ENCODE measurements around the gene NAA40. TPM values are rescaled to one million over a fixed set of nuclear protein-coding genes. Genes with fewer than 3 reads are reported as not detected.
A peak's percentile ranks its signal among the peaks of the same experiment; 100 is the strongest.
"Not testable (repeated sequence)": the region's sequence is repeated elsewhere in the genome, so short reads cannot be mapped to it uniquely, and the experiment has no call there.

Gene NAA40
- total and polyA plus RNA-seq, 8 donors: 6.8 to 25.7 (median 13.9) TPM

GRCh38 chr11:63966444-63966843, 27.6 kb downstream of the NAA40 start:
- no peak overlapping the region for H3K4me3 ChIP-seq
- ATAC-seq (no peak), FAIRE-seq (no peak), DNase-seq (no peak)
- H3K9me3 ChIP-seq: no peaks in the 10 kb centered on the region
- H3K36me3 ChIP-seq: no peaks in the 10 kb centered on the region
- H3K27ac ChIP-seq: no peak overlapping the region
- TF ChIP-seq, protein P1, sequence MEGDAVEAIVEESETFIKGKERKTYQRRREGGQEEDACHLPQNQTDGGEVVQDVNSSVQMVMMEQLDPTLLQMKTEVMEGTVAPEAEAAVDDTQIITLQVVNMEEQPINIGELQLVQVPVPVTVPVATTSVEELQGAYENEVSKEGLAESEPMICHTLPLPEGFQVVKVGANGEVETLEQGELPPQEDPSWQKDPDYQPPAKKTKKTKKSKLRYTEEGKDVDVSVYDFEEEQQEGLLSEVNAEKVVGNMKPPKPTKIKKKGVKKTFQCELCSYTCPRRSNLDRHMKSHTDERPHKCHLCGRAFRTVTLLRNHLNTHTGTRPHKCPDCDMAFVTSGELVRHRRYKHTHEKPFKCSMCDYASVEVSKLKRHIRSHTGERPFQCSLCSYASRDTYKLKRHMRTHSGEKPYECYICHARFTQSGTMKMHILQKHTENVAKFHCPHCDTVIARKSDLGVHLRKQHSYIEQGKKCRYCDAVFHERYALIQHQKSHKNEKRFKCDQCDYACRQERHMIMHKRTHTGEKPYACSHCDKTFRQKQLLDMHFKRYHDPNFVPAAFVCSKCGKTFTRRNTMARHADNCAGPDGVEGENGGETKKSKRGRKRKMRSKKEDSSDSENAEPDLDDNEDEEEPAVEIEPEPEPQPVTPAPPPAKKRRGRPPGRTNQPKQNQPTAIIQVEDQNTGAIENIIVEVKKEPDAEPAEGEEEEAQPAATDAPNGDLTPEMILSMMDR (IDR thresholded peaks at IDR 0.05): no peak
- intact Hi-C loops (cut with DNase I): no loop called here
- H3K27me3 ChIP-seq: no peaks in the 10 kb centered on the region
- no peaks in the 10 kb centered on the region for H3K4me1 ChIP-seq
- 94 to 98% methylated on average over 1 of the region's 1 CpG for WGBS, 2 donors

DNA sequence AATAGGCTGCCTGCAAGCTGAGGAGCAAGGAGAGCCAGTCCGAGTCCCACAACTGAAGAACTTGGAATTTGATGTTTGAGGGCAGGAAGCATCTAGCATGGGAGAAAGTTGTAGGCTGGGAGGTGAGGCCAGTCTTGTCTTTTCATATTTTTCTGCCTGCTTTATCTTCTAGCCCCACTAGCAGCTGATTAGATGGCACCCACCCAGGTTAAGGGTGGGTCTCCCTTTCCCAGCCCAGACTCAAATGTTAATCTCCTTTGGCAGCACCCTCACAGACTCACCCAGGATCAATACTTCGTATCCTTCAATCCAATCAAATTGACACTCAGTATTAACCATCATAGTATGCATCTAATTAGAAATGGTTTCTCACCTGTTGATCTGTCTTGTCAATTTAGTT, 30.7 kb downstream of the NAA40 start:
- intact Hi-C loops (cut with DNase I): no loop called here
- H3K4me3 ChIP-seq: no peak overlapping the region
- no peak for ATAC-seq
- no peak for DNase-seq
- no peaks in the 10 kb centered on the region for H3K9me3 ChIP-seq
- TF ChIP-seq, protein P1 (IDR thresholded peaks at IDR 0.05): no peak
- H3K4me1 ChIP-seq: no peaks in the 10 kb centered on the region
- 59 to 62% methylated on average over 2 of the region's 2 CpGs for WGBS, 2 donors
- no peak overlapping the region for H3K27ac ChIP-seq
- H3K27me3 ChIP-seq: no peaks in the 10 kb centered on the region
- H3K36me3 ChIP-seq: no peaks in the 10 kb centered on the region
- FAIRE-seq: no peak

GRCh38 chr11:63970902-63971301, 32.1 kb downstream of the NAA40 start:
- H3K4me3 ChIP-seq: no peak overlapping the region
- DNase-seq (no peak), FAIRE-seq (no peak), ATAC-seq (no peak)
- H3K36me3 ChIP-seq: no peaks in the 10 kb centered on the region
- H3K4me1 ChIP-seq: peaks cover 0 to 8% (median 6%) of the 10 kb centered on the region in 3 donors
- WGBS, 2 donors: 62 to 69% methylated on average over 5 of the region's 5 CpGs
- no peaks in the 10 kb centered on the region for H3K9me3 ChIP-seq
- H3K27ac ChIP-seq: no peak overlapping the region
- no peaks in the 10 kb centered on the region for H3K27me3 ChIP-seq
- TF ChIP-seq, protein P1 (IDR thresholded peaks at IDR 0.05): no peak
- intact Hi-C loops (cut with DNase I): no loop called here

DNA sequence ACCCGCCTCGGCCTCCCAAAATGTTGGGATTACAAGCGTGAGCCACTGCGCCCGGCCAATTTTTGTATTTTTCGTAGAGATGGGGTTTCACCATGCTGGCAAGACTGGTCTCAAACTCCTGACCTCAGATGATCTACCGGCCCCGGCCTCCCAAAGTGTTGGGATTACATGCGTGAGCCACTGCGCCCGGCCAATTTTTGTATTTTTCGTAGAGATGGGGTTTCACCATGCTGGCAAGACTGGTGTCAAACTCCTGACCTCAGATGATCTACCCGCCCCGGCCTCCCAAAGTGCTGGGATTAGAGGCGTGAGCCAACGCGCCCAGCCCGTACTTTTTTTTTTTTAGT, 35.1 kb downstream of the NAA40 start:
- H3K27me3 ChIP-seq; H3K4me3 ChIP-seq; intact Hi-C loops (cut with DNase I); H3K36me3 ChIP-seq; H3K9me3 ChIP-seq; ATAC-seq; FAIRE-seq; H3K27ac ChIP-seq: not testable (repeated sequence)
- peak in 1 of 6 donors; percentile 45 for DNase-seq
- peaks cover 0 to 13% (median 11%) of the 10 kb centered on the region in 3 donors for H3K4me1 ChIP-seq
- 59 to 60% methylated on average over 18 of the region's 18 CpGs for WGBS, 2 donors

DNA sequence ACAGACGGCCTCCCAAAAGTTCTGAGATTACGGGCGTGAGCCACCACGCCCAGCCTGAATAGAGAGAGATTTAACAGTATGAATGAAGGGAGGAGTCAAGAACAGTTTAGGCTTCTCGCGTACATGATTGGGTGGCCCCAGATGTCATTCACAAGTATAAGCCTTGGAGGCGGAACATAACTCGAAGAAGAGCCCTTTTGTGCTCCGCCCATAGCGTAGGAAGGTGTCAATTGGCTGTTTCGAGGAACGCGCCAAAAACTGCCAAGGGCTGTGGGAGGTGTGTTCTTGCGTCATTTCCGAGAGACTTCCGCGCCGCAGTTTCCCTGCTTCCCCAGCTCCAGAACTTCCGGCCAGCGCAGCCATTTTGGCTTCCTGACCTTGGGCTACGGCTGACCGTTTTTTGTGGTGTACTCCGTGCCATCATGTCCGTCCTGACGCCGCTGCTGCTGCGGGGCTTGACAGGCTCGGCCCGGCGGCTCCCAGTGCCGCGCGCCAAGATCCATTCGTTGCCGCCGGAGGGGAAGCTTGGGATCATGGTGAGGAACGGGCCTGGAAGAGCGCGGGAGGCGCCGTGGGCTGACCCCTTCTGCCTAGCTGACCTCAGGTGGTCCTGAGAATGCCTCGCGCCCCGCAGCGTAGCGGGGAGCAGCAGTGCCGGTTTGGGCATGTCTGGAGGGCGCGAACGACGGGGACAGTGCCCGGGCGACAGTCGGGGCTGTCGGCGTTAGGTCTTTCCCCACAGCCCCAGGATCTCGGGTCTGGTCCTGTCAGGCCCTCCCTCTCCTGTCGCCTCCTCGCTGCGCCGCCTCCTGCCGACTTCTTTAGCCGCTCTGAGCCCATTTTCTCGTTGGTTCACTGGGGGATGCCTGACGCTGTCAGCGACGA, 35.7 kb downstream of the NAA40 start, which contains the start of gene COX8A:
Gene COX8A, plus strand, starts transcription at position 362 of the 885 bp plus-strand sequence. Its CDS starts 61 bp downstream, at position 423.
- Histone ChIP-seq H3K4me1 (peaks cover 0 to 13% (median 11%) of the 10 kb centered on the region in 3 donors), H3K9me3 (no peaks in the 10 kb centered on the region), H3K4me3 (peak within 1 kb of the TSS; percentile 77 to 98 (median 92)), H3K36me3 (no peaks in the 10 kb centered on the region), H3K27ac (peak within 1 kb of the TSS; percentile 88 to 93 (median 92)), H3K27me3 (no peaks in the 10 kb centered on the region)
- TF ChIP-seq, protein P1 (IDR thresholded peaks at IDR 0.05): no peak
- ATAC-seq: peak; percentile 96 to 98 (median 96)
- peak; percentile 91 to 99 (median 98) for DNase-seq
- WGBS, 2 donors: 0% methylated on average over 67 of the region's 67 CpGs
- intact Hi-C loops (cut with DNase I): no loop called here
- FAIRE-seq: peak; percentile 84
